H9 (cell line): ENCODE data around the gene FGD6. TPM values are rescaled to one million over a fixed set of nuclear protein-coding genes. Genes with fewer than 3 reads are reported as not detected.

Experiments used
- DNase-seq: peaks from one replicate; pipeline ENCODE4 v3.0.0-alpha.2; 2017
- H2AFZ ChIP-seq: one replicate; pipeline ENCODE4 v1.6.1; 2013; ENCODE audit warnings: mild to moderate bottlenecking, low read length, control low read depth, moderate library complexity
- H2AK5ac ChIP-seq: 2 replicates; pipeline ENCODE4 v1.6.1; 2013; ENCODE audit warnings: low read length, control low read depth, mixed read lengths; ENCODE audit not compliant: insufficient read length
- H2BK120ac ChIP-seq: one replicate; pipeline ENCODE4 v1.6.1; 2013; ENCODE audit warnings: low read depth, mild to moderate bottlenecking, low read length, control low read depth, inconsistent platforms; ENCODE audit not compliant: poor library complexity, severe bottlenecking
- H2BK12ac ChIP-seq: 2 replicates; pipeline ENCODE4 v1.6.1; 2013; ENCODE audit warnings: low read length, control low read depth, mixed read lengths, low read depth; ENCODE audit not compliant: insufficient read length
- H2BK15ac ChIP-seq: 2 replicates; pipeline ENCODE4 v1.6.1; 2013; ENCODE audit warnings: low read depth, low read length, control low read depth
- H2BK20ac ChIP-seq: one replicate; pipeline ENCODE4 v1.6.1; 2013; ENCODE audit warnings: low read depth, mild to moderate bottlenecking, low read length, control low read depth, inconsistent platforms; ENCODE audit not compliant: poor library complexity, severe bottlenecking
- H2BK5ac ChIP-seq: 2 replicates; pipeline ENCODE4 v1.6.1; 2013; ENCODE audit warnings: low read length, control low read depth, mixed read lengths; ENCODE audit not compliant: insufficient read length
- H3K14ac ChIP-seq: 2 replicates; pipeline ENCODE4 v1.6.1; 2013; ENCODE audit warnings: low read length, control low read depth; ENCODE audit not compliant: insufficient read depth
- H3K18ac ChIP-seq: 2 replicates; pipeline ENCODE4 v1.6.1; 2013; ENCODE audit warnings: low read depth, mild to moderate bottlenecking, mixed read lengths, low read length, control low read depth; ENCODE audit not compliant: insufficient read length
- H3K23ac ChIP-seq: 2 replicates; pipeline ENCODE4 v1.6.1; 2013; ENCODE audit warnings: low read length, control low read depth, mixed read lengths, low read depth; ENCODE audit not compliant: insufficient read length
- H3K23me2 ChIP-seq: 2 replicates; pipeline ENCODE4 v1.6.1; 2013; ENCODE audit warnings: low read depth, mild to moderate bottlenecking, mixed read lengths, low read length, control low read depth; ENCODE audit not compliant: insufficient read length, poor library complexity, severe bottlenecking
- H3K27ac ChIP-seq: 2 replicates; pipeline ENCODE4 v1.5.1; 2013; ENCODE audit warnings: low read length, control low read depth, mixed read lengths, low read depth; ENCODE audit not compliant: insufficient read length
- H3K27me3 ChIP-seq: 2 replicates; pipeline ENCODE4 v1.6.1; 2013; ENCODE audit warnings: low read length, control low read depth, inconsistent platforms; ENCODE audit not compliant: insufficient read depth
- H3K4ac ChIP-seq: 2 replicates; pipeline ENCODE4 v1.6.1; 2013; ENCODE audit warnings: low read depth, mild to moderate bottlenecking, control low read depth, inconsistent platforms, low read length, moderate library complexity
- H3K4me1 ChIP-seq: 2 replicates; pipeline ENCODE4 v1.6.1; 2013; ENCODE audit warnings: low read length, control low read depth, inconsistent platforms; ENCODE audit not compliant: insufficient read depth
- H3K4me2 ChIP-seq: 2 replicates; pipeline ENCODE4 v1.6.1; 2013; ENCODE audit warnings: low read length, control low read depth, mixed read lengths; ENCODE audit not compliant: insufficient read length, insufficient read depth
- H3K56ac ChIP-seq: 2 replicates; pipeline ENCODE4 v1.6.1; 2013; ENCODE audit warnings: low read depth, mild to moderate bottlenecking, mixed read lengths, low read length, control low read depth; ENCODE audit not compliant: insufficient read length
- H3K79me1 ChIP-seq: 2 replicates; pipeline ENCODE4 v1.6.1; 2013; ENCODE audit warnings: low read depth, mild to moderate bottlenecking, moderate library complexity, low read length, control low read depth, inconsistent platforms; ENCODE audit not compliant: insufficient read depth, poor library complexity, severe bottlenecking
- H3K79me2 ChIP-seq: 2 replicates; pipeline ENCODE4 v1.6.1; 2013; ENCODE audit warnings: low read length, control low read depth, inconsistent platforms; ENCODE audit not compliant: insufficient read depth
- H3K9ac ChIP-seq: 2 replicates; pipeline ENCODE4 v1.6.1; 2013; ENCODE audit warnings: low read length, control low read depth, mixed read lengths; ENCODE audit not compliant: insufficient read length; ENCODE audit errors: extremely low read depth
- H3K9me3 ChIP-seq: one replicate; pipeline ENCODE4 v1.6.1; 2013; ENCODE audit warnings: low read depth, low read length, inconsistent platforms; ENCODE audit not compliant: control insufficient read depth
- H3T11ph ChIP-seq: one replicate; pipeline ENCODE4 v1.6.1; 2013; ENCODE audit warnings: mild to moderate bottlenecking, low read length, control low read depth, inconsistent platforms
- H4K20me1 ChIP-seq: one replicate; pipeline ENCODE4 v1.6.1; 2013; ENCODE audit not compliant: control insufficient read depth, insufficient read length, insufficient read depth
- H4K5ac ChIP-seq: 2 replicates; pipeline ENCODE4 v1.6.1; 2013; ENCODE audit warnings: low read depth, mild to moderate bottlenecking, mixed read lengths, low read length, control low read depth; ENCODE audit not compliant: insufficient read length
- H4K8ac ChIP-seq: replicated peaks from 2 replicates; pipeline ENCODE4 v1.6.1; 2013; ENCODE audit warnings: low read length, control low read depth, mixed read lengths, low read depth; ENCODE audit not compliant: insufficient read length
- H4K91ac ChIP-seq: 2 replicates; pipeline ENCODE4 v1.6.1; 2013; ENCODE audit warnings: low read depth, mild to moderate bottlenecking, moderate library complexity, mixed read lengths, low read length, control low read depth; ENCODE audit not compliant: insufficient read length
- H3K27ac Mint-ChIP-seq, 3 experiments: 2 replicates in 2 of 3; 3 replicates in 1 of 3; pipeline ENCODE4 v1.8.0; 2020 to 2021; ENCODE audit warnings: mixed read lengths in 3 of 3, mild to moderate bottlenecking in 1 of 3, moderate library complexity in 1 of 3
- H3K27me3 Mint-ChIP-seq: 2 replicates; pipeline ENCODE4 v1.8.0; 2021; ENCODE audit warnings: low read depth, mild to moderate bottlenecking, moderate library complexity, mixed read lengths
- H3K36me3 Mint-ChIP-seq, 3 experiments: 2 replicates in 2 of 3; 3 replicates in 1 of 3; pipeline ENCODE4 v1.8.0; 2020 to 2021; ENCODE audit warnings: low read depth in 3 of 3, mixed read lengths in 3 of 3; ENCODE audit not compliant: insufficient read depth in 1 of 3
- H3K4me1 Mint-ChIP-seq, 2 experiments: 2 replicates each; pipeline ENCODE4 v1.8.0; 2020; ENCODE audit warnings: mixed read lengths in 2 of 2
- H3K4me3 Mint-ChIP-seq, 2 experiments: 2 replicates in 1 of 2; 3 replicates in 1 of 2; pipeline ENCODE4 v1.8.0; 2020 to 2021; ENCODE audit warnings: mild to moderate bottlenecking in 2 of 2, mixed read lengths in 2 of 2, moderate library complexity in 1 of 2
- H3K9me3 Mint-ChIP-seq, 2 experiments: 2 replicates in 1 of 2; 3 replicates in 1 of 2; pipeline ENCODE4 v1.8.0; 2020; ENCODE audit warnings: mild to moderate bottlenecking in 2 of 2, mixed read lengths in 2 of 2, moderate library complexity in 1 of 2
- CTCF ChIP-seq: fragments of 200-600 bp; sonication (generic); conservative IDR thresholded peaks from 3 replicates; pipeline ENCODE4 v1.8.0; 2021; ENCODE audit warnings: antibody characterized with exemption, mild to moderate bottlenecking
- WGBS: extraction: QIAGEN DNeasy Blood & Tissue Kit; methylation state at CpG from one replicate; pipeline ENCODE4 v1.1.7; 2013; ENCODE audit warnings: missing lambda C conversion rate, low lambda C conversion rate, mixed read lengths; ENCODE audit not compliant: insufficient read length; ENCODE audit errors: extremely low coverage; 5-methylcytosine and 5-hydroxymethylcytosine counted together
- total RNA-seq: library from RNA; stranded (reverse); gene quantifications from 2 replicates; pipeline ENCODE4 v1.2.1, GENCODE V29; 2021

Gene FGD6
- total RNA-seq, 1 experiment from 2014 or later = 39.5 TPM

DNA sequence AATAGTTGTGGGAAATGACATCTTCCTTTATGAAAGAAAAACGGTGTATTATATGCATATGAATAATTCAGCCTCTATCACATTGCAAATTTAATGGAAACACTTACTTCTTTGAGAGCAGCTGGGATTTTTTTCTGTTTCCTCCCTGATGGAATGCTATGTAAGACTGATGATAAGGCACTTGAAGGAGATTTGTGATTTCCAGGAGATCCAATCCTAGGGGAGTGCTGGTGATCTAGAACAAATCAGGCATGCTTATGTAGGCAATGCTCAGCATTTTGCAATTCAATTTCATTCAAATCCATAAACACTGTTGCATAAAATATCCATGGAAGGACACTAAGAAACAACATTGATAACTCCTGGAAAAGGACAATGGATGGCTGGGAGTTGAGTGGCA, 127.8 kb downstream of the FGD6 start:
- H2BK12ac ChIP-seq = no peak overlapping the region
- H2BK15ac ChIP-seq = no peak overlapping the region
- H3K4me3 Mint-ChIP-seq = no peak overlapping the region
- no peak overlapping the region for H3K4me2 ChIP-seq
- no peak overlapping the region for H4K5ac ChIP-seq
- no peaks in the 10 kb centered on the region for H3K79me1 ChIP-seq
- H3K9me3 ChIP-seq = no peaks in the 10 kb centered on the region
- H3T11ph ChIP-seq = no peak overlapping the region
- no peaks in the 10 kb centered on the region for H3K79me2 ChIP-seq
- H4K20me1 ChIP-seq = no peaks in the 10 kb centered on the region
- no peak overlapping the region for H2BK5ac ChIP-seq
- H3K23me2 ChIP-seq = no peaks in the 10 kb centered on the region
- H3K18ac ChIP-seq = no peak overlapping the region
- WGBS = no CpG with 5 or more reads among the region's 1 CpG
- H3K23ac ChIP-seq = no peak overlapping the region
- no peak overlapping the region for H3K14ac ChIP-seq
- no peak overlapping the region for H3K56ac ChIP-seq
- H3K4me1 Mint-ChIP-seq = no peaks in the 10 kb centered on the region
- no peak overlapping the region for H2AFZ ChIP-seq
- no peak overlapping the region for H2BK20ac ChIP-seq
- H3K27me3 ChIP-seq = no peaks in the 10 kb centered on the region
- no peak overlapping the region for H3K27ac Mint-ChIP-seq
- no peak for DNase-seq
- H3K36me3 Mint-ChIP-seq = peaks cover 23 to 70% (median 50%) of the 10 kb centered on the region in 3 experiments; a peak in 6 of 7 replicates
- H3K27ac ChIP-seq = no peak overlapping the region
- TF ChIP-seq CTCF = no peak
- no peak overlapping the region for H4K8ac ChIP-seq
- no peak overlapping the region for H4K91ac ChIP-seq
- H3K9me3 Mint-ChIP-seq = no peaks in the 10 kb centered on the region
- no peak overlapping the region for H3K9ac ChIP-seq
- H3K4me1 ChIP-seq = no peaks in the 10 kb centered on the region
- H2BK120ac ChIP-seq = no peak overlapping the region
- no peaks in the 10 kb centered on the region for H3K27me3 Mint-ChIP-seq
- no peak overlapping the region for H3K4ac ChIP-seq
- H2AK5ac ChIP-seq = no peak overlapping the region
